Measurements from ENCODE around the gene CRISPLD2. TPM values are rescaled to one million over a fixed set of nuclear protein-coding genes. Genes with fewer than 3 reads are reported as not detected.

The CRISPLD2 gene, protein sequence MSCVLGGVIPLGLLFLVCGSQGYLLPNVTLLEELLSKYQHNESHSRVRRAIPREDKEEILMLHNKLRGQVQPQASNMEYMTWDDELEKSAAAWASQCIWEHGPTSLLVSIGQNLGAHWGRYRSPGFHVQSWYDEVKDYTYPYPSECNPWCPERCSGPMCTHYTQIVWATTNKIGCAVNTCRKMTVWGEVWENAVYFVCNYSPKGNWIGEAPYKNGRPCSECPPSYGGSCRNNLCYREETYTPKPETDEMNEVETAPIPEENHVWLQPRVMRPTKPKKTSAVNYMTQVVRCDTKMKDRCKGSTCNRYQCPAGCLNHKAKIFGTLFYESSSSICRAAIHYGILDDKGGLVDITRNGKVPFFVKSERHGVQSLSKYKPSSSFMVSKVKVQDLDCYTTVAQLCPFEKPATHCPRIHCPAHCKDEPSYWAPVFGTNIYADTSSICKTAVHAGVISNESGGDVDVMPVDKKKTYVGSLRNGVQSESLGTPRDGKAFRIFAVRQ
- total RNA-seq: not detected
- polyA plus RNA-seq: under 1 TPM; 0.05 to 0.24 (median 0.07) TPM
- total RNA-seq: 0.06 to 3.4 (median 0.21) reads per million in 6 experiments

DNA sequence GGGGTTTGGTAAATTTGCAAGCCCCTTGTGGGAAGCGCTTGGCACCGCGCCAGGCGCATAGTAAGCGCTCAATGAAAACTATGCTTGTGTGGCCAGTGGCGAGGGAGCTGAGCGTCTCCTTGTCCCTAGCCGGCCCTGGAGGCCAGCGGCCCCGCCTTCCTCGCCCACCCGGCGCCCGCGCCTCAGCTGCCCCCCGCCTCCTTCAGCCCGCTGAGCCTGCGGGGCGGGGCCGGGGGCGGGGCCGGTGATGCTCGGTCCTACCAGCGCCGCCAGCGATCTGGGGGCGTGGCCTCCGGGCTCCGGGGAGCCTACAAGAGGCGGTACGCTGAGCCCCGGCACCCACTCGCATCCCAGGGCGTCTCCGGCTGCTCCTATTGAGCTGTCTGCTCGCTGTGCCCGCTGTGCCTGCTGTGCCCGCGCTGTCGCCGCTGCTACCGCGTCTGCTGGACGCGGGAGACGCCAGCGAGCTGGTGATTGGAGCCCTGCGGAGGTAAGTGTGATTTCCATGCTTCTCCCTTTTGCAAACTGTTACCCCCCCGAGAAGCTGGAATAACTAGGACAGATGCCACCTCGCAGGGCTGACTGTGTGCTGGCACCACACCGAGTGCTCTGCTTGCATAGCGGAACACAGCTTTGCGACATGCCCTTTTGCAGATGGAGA is at the start of gene CRISPLD2:
CRISPLD2 (plus strand) TSS at position 342 of the 661 bp plus-strand sequence. CDS start 18,511 bp downstream, outside the sequence.
- no peaks in the 10 kb centered on the region for H3K36me3 Mint-ChIP-seq
- ATAC-seq: peak; percentile 100
- peaks cover 9 to 13% (median 10%) of the 10 kb centered on the region in 4 donors for H3K4me1 Mint-ChIP-seq
- H3K9me3 Mint-ChIP-seq: no peaks in the 10 kb centered on the region
- peak; percentile 67 to 96 (median 89) for DNase-seq
- H3K27ac Mint-ChIP-seq: peak within 1 kb of the TSS in 2 of 10 donors; percentile 53 to 55
- POLR2A ChIA-PET: interaction anchor here (0.6 kb wide), 1 partner anchor 712 kb away, joined by 3 read pairs; no protein-coding TSS in a partner anchor
- peak within 1 kb of the TSS; percentile 69 to 87 (median 82) for H3K4me3 Mint-ChIP-seq
- peaks cover 12 to 37% (median 27%) of the 10 kb centered on the region in 5 donors for H3K27me3 Mint-ChIP-seq

DNA sequence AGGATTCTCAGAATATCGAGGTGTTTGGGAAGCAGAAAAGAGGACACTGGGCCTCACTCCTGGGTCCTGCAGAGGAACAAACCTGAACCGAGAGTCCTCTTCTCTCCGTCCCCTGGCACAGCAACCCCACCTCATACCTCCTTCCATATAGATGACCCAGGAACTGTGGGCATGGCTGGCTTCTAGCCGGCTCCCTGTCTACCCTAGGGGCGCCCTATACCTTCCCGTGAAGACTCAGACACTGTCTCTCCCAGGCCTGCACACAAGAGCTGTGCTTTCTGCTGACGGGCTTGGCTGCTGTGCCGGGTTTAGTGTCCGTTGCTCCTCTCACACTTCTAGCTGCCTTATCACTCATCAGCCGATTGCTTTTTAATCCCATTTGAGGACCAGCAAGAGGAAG is 46.5 kb upstream of the CRISPLD2 start:
- no peaks in the 10 kb centered on the region for H3K27me3 Mint-ChIP-seq
- H3K4me1 Mint-ChIP-seq: peaks cover 4 to 15% (median 8%) of the 10 kb centered on the region in 4 donors
- DNase-seq (no peak), ATAC-seq (no peak)
- H3K36me3 Mint-ChIP-seq: peaks cover 11 to 89% (median 27%) of the 10 kb centered on the region in 3 donors
- H3K4me3 Mint-ChIP-seq: no peak overlapping the region
- POLR2A ChIA-PET: no interaction called here
- H3K27ac Mint-ChIP-seq: no peak overlapping the region
- H3K9me3 Mint-ChIP-seq: no peaks in the 10 kb centered on the region

DNA sequence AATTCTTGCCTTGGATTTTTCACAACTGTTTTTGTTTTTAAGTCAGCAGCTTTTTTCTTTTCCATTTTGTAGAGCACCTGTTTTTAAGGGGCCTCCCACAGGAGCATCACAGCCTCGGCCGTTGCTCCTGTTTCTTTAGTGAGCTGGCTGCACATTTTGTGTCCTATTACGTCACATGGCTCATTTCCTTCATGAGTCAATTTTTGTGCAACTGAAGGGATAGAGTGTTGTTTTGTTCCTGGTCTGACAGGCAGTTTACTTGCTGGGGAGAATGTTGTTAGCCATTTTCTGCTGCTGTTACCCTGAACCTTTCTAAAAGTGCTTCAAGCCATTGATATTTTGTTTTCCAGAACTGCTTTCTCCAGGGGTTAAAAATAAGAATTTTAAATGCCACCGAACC is 45.0 kb upstream of the CRISPLD2 start:
- ATAC-seq: no peak
- peak overlapping the region in 3 of 10 donors; percentile 31 to 66 (median 46) for H3K27ac Mint-ChIP-seq
- no peak overlapping the region for H3K4me3 Mint-ChIP-seq
- no peaks in the 10 kb centered on the region for H3K27me3 Mint-ChIP-seq
- H3K9me3 Mint-ChIP-seq: no peaks in the 10 kb centered on the region
- no peak for DNase-seq
- POLR2A ChIA-PET: no interaction called here
- H3K36me3 Mint-ChIP-seq: peaks cover 4 to 89% (median 23%) of the 10 kb centered on the region in 3 donors
- H3K4me1 Mint-ChIP-seq: peaks cover 0 to 3% (median 0%) of the 10 kb centered on the region in 4 donors

DNA sequence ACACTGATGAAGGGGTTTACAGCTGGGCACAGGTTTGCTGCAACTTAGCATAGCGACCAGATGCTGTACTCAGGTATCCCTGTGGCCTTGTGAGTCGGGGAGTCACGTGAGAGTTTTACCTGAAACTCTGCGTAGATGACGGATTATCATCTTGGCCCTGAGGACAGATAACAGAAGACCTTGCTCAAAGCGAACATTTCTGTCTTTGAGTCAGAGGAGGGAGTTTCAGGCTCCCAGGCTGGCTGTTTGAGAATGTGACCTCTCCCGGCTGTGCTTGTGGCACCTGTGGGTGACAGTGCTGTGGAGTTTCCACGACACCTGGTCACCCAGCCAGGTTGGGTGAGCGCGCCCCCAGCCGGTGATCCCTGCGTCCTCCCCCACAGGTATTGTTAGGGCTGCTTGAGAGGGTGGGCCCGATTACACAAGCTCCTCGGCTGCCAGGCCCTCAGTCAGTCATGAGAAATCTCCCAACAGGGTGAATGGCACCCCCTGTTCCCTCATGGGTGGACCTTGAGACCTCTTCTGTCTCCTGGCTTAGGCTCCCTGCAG is 44.4 kb upstream of the CRISPLD2 start:
- no peak for ATAC-seq
- Mint-ChIP-seq H3K27me3 (no peaks in the 10 kb centered on the region), H3K4me3 (peak overlapping the region in 1 of 10 donors; percentile 6), H3K4me1 (peaks cover 0 to 3% (median 0%) of the 10 kb centered on the region in 4 donors), H3K27ac (peak overlapping the region in 4 of 10 donors; percentile 28 to 72 (median 44)), H3K36me3 (peaks cover 4 to 89% (median 28%) of the 10 kb centered on the region in 3 donors), H3K9me3 (no peaks in the 10 kb centered on the region)
- DNase-seq: no peak
- POLR2A ChIA-PET: no interaction called here

DNA sequence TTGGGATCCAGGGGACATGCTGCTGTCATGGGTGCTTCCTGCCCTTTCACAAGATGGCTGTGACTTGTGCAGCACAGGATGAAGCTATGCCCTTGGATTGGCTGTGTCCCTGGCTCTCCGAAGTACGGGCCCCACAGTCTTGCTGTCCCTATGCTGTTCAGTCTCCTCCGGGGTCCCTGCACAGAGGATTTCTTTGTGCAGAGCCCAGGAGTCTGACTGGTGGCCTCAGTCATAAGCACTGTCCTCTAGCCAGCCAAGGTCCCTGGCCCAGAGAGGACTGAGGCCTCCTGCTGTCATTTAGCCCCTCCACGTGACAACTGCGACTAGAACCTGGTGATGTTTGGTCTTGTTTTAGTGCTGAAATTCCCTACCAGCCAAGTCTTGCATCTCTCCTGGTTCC is 42.4 kb upstream of the CRISPLD2 start:
- Mint-ChIP-seq H3K27ac (peak overlapping the region in 1 of 10 donors; percentile 11), H3K36me3 (peaks cover under 1 to 74% (median 28%) of the 10 kb centered on the region in 3 donors), H3K9me3 (no peaks in the 10 kb centered on the region), H3K4me3 (no peak overlapping the region), H3K4me1 (peaks cover 0 to under 1% (median 0%) of the 10 kb centered on the region in 4 donors), H3K27me3 (no peaks in the 10 kb centered on the region)
- DNase-seq (no peak), ATAC-seq (no peak)
- POLR2A ChIA-PET: no interaction called here

DNA sequence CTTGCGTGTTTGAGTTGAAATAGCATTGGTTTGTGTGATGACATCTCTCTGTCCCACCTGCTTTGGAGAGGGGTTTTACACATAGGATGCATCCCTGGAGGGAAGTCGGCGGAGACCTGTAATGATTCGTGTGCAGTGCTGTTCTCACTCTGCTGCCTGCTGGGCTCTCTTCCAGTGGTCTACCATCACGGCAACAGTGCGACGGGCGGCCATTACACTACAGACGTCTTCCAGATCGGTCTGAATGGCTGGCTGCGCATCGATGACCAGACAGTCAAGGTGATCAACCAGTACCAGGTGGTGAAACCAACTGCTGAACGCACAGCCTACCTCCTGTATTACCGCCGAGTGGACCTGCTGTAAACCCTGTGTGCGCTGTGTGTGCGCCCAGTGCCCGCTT is 41.1 kb upstream of the CRISPLD2 start:
- no peak for DNase-seq
- POLR2A ChIA-PET: no interaction called here
- Mint-ChIP-seq H3K27me3 (no peaks in the 10 kb centered on the region), H3K9me3 (no peaks in the 10 kb centered on the region), H3K4me3 (no peak overlapping the region), H3K36me3 (peaks cover 0 to 64% (median 20%) of the 10 kb centered on the region in 3 donors), H3K4me1 (peaks cover 0 to 3% (median 0%) of the 10 kb centered on the region in 4 donors), H3K27ac (peak overlapping the region in 3 of 10 donors; percentile 35 to 43 (median 37))
- ATAC-seq: no peak

DNA sequence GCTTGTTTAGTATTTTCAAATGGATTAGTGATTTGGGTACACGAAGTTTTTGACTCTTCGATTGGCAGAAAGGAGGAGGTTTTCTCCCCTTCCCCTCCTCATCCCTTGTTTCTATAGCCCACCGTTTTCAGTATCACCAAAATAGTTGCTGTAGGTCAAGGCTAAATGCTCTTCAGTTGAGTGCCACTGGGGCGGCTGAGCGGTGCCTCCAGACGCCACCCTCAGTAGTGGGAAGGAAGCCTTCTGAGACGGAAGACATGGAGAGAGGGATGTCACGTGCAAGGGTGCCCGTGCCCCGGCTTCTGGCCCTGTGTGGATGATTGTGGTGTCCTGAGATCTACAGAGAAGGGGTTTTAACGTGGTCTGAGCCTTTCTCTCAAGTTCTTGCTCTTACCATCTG is 39.7 kb upstream of the CRISPLD2 start:
- H3K9me3 Mint-ChIP-seq: no peaks in the 10 kb centered on the region
- POLR2A ChIA-PET: interaction anchor here (0.6 kb wide), 1 partner anchor 123 kb away, joined by 4 read pairs; no protein-coding TSS in a partner anchor

DNA sequence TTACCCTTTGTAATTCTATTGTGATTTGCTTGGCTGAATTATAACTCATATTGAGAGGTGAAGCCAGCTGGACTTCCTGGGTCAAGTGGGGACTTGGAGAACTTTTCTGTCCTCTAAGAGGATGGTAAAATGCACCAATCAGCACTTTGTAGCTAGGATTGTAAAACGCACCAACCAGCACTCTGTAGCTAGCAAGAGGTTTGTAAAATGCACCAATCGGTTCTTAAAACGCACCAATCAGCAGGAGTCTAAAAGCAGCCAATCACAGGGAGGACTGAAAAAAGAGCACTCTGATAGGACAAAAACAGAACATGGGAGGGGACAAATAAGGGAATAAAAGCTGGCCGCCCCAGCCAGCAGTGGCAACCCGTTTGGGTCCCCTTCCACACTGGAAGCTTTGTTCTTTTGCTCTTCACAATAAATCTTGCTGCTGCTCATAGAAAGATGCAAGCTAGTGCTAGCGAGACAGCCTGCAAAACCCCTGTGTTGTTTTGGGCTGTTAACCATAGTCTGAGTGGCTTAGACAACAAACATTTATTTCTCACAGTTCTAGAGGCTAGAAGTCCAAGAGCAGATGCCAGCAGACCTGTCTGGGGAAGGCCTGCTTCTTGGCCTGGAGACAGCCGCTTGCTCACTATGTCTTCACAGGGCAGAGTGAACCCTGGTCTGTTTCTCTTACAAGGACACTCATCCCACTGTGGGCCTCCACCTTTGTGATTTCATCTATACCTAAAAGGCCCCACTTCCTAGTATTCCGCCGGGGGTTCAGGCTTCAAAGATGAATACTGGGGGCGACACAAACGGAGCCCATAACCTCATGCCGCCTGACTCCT is 39.0 kb upstream of the CRISPLD2 start:
- Mint-ChIP-seq H3K9me3 (no peaks in the 10 kb centered on the region), H3K36me3 (peaks cover 0 to 43% (median 17%) of the 10 kb centered on the region in 3 donors), H3K4me3 (no peak overlapping the region), H3K4me1 (peaks cover 0 to 5% (median 0%) of the 10 kb centered on the region in 4 donors), H3K27ac (peak overlapping the region in 6 of 10 donors; percentile 38 to 66 (median 54)), H3K27me3 (no peaks in the 10 kb centered on the region)
- no peak for ATAC-seq
- POLR2A ChIA-PET: interaction anchor here (0.6 kb wide), 1 partner anchor 122 kb away, joined by 4 read pairs; no protein-coding TSS in a partner anchor
- DNase-seq: no peak

More for the DNA sequence above, 39.7 kb upstream of the CRISPLD2 start:
- DNase-seq: no peak
- Mint-ChIP-seq H3K27me3 (no peaks in the 10 kb centered on the region), H3K4me1 (peaks cover 0 to 5% (median 0%) of the 10 kb centered on the region in 4 donors), H3K36me3 (peaks cover 0 to 50% (median 17%) of the 10 kb centered on the region in 3 donors), H3K4me3 (no peak overlapping the region), H3K27ac (peak overlapping the region in 4 of 10 donors; percentile 4 to 76 (median 48))
- no peak for ATAC-seq

DNA sequence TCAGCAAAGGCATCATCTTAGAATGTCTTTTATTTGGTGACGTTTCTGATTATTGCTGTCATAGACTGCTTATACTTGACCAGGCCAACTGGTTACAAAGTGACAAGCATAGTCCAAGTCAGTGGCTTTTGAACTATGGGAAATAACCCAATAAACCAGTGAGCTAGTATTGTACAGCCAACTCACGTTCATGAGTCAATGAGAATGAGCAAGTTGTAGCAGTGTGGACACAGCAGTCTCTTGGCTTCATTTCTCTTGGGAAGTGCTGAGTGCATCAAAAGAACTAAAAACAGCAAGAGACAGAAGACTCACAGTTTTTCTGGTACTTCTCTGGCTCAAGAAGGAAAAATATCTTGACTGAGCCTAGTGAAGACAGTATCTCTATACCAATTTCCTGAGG is 36.9 kb upstream of the CRISPLD2 start:
- Mint-ChIP-seq H3K27me3 (no peaks in the 10 kb centered on the region), H3K36me3 (peaks cover 0 to 31% (median 17%) of the 10 kb centered on the region in 3 donors), H3K27ac (no peak overlapping the region), H3K9me3 (no peaks in the 10 kb centered on the region), H3K4me1 (peaks cover 0 to 5% (median under 1%) of the 10 kb centered on the region in 4 donors), H3K4me3 (no peak overlapping the region)
- DNase-seq: no peak
- POLR2A ChIA-PET: no interaction called here
- ATAC-seq: no peak

DNA sequence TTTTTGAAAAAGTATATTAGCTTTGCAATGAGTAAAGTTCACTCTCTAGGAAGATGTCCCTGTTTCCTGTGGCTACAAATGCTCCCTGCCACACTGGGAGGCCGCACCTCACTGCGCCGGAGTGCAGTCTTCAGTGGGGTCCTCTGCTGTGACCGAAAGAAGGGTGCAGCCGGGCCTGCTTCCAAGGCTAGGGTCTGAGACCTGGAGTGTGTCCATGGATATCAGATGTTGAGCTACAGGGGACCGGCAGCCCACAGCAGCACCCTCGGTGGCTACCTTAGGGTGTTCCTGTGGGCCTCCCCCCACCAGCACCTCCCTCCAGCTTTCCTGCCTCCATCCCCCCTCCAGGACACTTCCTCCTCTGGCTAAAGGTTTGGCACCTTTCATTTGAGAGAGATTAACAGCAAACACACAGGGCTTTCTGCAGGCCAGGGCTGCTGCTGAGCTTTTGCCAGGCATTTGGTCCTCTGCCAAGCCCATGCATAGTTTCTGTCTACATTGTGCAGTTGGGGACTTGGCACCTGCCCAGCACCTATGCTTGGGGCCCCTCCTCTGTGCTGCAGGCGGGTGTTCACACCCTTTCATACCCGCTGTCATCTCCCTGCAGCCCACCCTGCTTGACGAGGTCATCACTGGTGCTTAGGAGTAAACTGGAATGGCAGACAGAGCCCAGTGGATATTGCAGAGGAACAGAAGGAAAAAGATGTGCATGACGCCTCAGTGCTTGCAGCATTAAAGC is 33.8 kb upstream of the CRISPLD2 start:
- no peak overlapping the region for H3K4me3 Mint-ChIP-seq
- H3K36me3 Mint-ChIP-seq: peaks cover 0 to 8% (median 2%) of the 10 kb centered on the region in 3 donors
- peaks cover 0 to 6% (median 2%) of the 10 kb centered on the region in 4 donors for H3K4me1 Mint-ChIP-seq
- no peaks in the 10 kb centered on the region for H3K9me3 Mint-ChIP-seq
- no peaks in the 10 kb centered on the region for H3K27me3 Mint-ChIP-seq
- ATAC-seq: no peak
- H3K27ac Mint-ChIP-seq: peak overlapping the region in 2 of 10 donors; percentile 29 to 38
- DNase-seq: no peak
- POLR2A ChIA-PET: no interaction called here

DNA sequence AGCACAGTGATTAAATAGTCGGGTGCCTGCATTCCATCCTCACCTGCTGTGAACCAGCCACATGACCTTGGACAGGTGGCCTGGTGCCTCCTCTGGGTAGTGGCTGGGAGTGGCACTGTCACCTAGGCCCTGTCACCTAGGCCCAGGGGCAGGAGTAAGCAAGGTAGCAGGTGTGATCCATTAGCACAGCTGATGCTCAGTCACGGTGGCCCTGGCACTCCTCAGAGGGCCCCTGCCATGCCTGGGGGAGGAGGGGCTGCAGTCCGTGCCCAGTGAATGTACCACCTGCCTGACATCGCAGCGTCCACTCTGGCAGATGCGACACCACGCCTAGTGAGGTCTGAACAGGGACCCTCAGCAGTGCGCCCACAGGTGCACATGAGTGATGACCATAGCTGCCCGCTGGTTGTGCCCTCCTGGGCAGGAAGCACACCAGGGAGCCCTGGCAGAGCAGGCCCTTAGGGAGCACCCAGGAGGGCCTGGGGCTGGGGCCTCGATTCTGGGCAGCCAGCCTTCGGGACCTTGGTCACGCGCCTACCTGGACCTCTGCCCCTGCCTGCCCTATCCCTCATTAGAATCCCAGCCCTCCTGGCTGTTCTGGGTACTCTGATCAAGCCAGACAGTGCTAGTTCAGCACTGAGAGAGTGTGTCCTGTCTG is 33.1 kb upstream of the CRISPLD2 start:
- no peak for DNase-seq
- POLR2A ChIA-PET: no interaction called here
- Mint-ChIP-seq H3K36me3 (peaks cover 0 to 10% (median 2%) of the 10 kb centered on the region in 3 donors), H3K27me3 (no peaks in the 10 kb centered on the region), H3K4me1 (peaks cover 0 to 6% (median 2%) of the 10 kb centered on the region in 4 donors), H3K27ac (no peak overlapping the region), H3K4me3 (no peak overlapping the region), H3K9me3 (no peaks in the 10 kb centered on the region)
- ATAC-seq: no peak
